WTC11 (cell line): ENCODE results near the gene PRKN. TPM values are rescaled to one million over a fixed set of nuclear protein-coding genes. Genes with fewer than 3 reads are reported as not detected.

Source experiments
- ATAC-seq: fragments of 200-7000 bp; cut with Tn5 transposase; 2 replicates; pipeline ENCODE4 v1.10.0; 2021; ENCODE audit warnings: mild to moderate bottlenecking, moderate library complexity
- CTCF ChIA-PET: fragments of 300-600 bp; sonication (Branson Sonifier 250); formaldehyde crosslinking; loops from one replicate; lab custom pipeline; 2021; ENCODE audit warnings: antibody characterized with exemption; lab: Charles Lee
- POLR2A ChIA-PET: fragments of 350-600 bp; sonication (Branson Sonifier 250); formaldehyde crosslinking; loops from one replicate; lab custom pipeline; 2021; ENCODE audit warnings: antibody characterized with exemption; lab: Charles Lee
- DNase-seq: peaks from one replicate; pipeline ENCODE4 v3.0.0; 2021; ENCODE audit warnings: low spot score
- H3K27ac Mint-ChIP-seq: 2 replicates; pipeline ENCODE4 v1.8.0; 2021; ENCODE audit warnings: mixed read lengths
- H3K27me3 Mint-ChIP-seq: 2 replicates; pipeline ENCODE4 v1.8.0; 2021; ENCODE audit warnings: low read depth, mild to moderate bottlenecking, moderate library complexity, mixed read lengths
- H3K36me3 Mint-ChIP-seq: 2 replicates; pipeline ENCODE4 v1.8.0; 2021; ENCODE audit warnings: mixed read lengths
- H3K4me1 Mint-ChIP-seq: 2 replicates; pipeline ENCODE4 v1.8.0; 2022; ENCODE audit warnings: mixed read lengths
- H3K4me3 Mint-ChIP-seq: 2 replicates; pipeline ENCODE4 v1.8.0; 2021; ENCODE audit warnings: mild to moderate bottlenecking, moderate library complexity, mixed read lengths
- H3K9me3 Mint-ChIP-seq: 2 replicates; pipeline ENCODE4 v1.8.0; 2021; ENCODE audit warnings: mixed read lengths
- CREB1 ChIP-seq: sonication (generic); formaldehyde crosslinking; IDR thresholded peaks from 2 replicates; pipeline ENCODE4 v1.8.0; 2023; ENCODE audit warnings: mild to moderate bottlenecking, missing genetic modification reagents
- CREM ChIP-seq: sonication (generic); formaldehyde crosslinking; IDR thresholded peaks from 2 replicates; pipeline ENCODE4 v1.8.1; 2022; ENCODE audit warnings: mild to moderate bottlenecking, missing genetic modification reagents, moderate library complexity
- ESRRA ChIP-seq: sonication (generic); formaldehyde crosslinking; IDR thresholded peaks from 2 replicates; pipeline ENCODE4 v1.8.1; 2022; ENCODE audit warnings: mild to moderate bottlenecking, missing genetic modification reagents, borderline replicate concordance
- ETV6 ChIP-seq: sonication (generic); formaldehyde crosslinking; IDR thresholded peaks from 2 replicates; pipeline ENCODE4 v1.8.1; 2022; ENCODE audit warnings: mild to moderate bottlenecking, missing genetic modification reagents
- GRHL2 ChIP-seq: fragments of 250-450 bp; sonication (Bioruptor Pico); IDR thresholded peaks from 2 replicates; pipeline ENCODE4 v1.8.0; 2022; ENCODE audit warnings: mild to moderate bottlenecking, moderate library complexity; ENCODE audit not compliant: insufficient replicate concordance, severe bottlenecking
- JAZF1 ChIP-seq: fragments of 250-450 bp; sonication (Bioruptor Pico); IDR thresholded peaks from 2 replicates; pipeline ENCODE4 v1.9.0; 2021; ENCODE audit warnings: moderate library complexity, mild to moderate bottlenecking, inconsistent platforms
- KAT7 ChIP-seq: sonication (generic); formaldehyde crosslinking; IDR thresholded peaks from 2 replicates; pipeline ENCODE4 v1.8.1; 2023; ENCODE audit warnings: missing genetic modification reagents, mild to moderate bottlenecking, borderline replicate concordance
- OVOL2 ChIP-seq: fragments of 250-450 bp; sonication (Bioruptor Pico); IDR thresholded peaks from 2 replicates; pipeline ENCODE4 v1.9.0; 2021; ENCODE audit warnings: mild to moderate bottlenecking, borderline replicate concordance
- RORB ChIP-seq: fragments of 250-450 bp; sonication (Bioruptor Pico); IDR thresholded peaks from 2 replicates; pipeline ENCODE4 v1.9.0; 2021; ENCODE audit warnings: mild to moderate bottlenecking
- SOX15 ChIP-seq: fragments of 250-450 bp; sonication (Bioruptor Pico); IDR thresholded peaks from 2 replicates; pipeline ENCODE4 v1.9.0; 2021; ENCODE audit warnings: mild to moderate bottlenecking
- SP1 ChIP-seq: sonication (generic); formaldehyde crosslinking; conservative IDR thresholded peaks from 2 replicates; pipeline ENCODE4 v1.8.1; 2022; ENCODE audit warnings: missing genetic modification reagents
- TP53 ChIP-seq: sonication (generic); formaldehyde crosslinking; IDR thresholded peaks from 2 replicates; pipeline ENCODE4 v1.8.1; 2023; ENCODE audit warnings: mild to moderate bottlenecking, missing genetic modification reagents
- ZNF121 ChIP-seq: sonication (generic); formaldehyde crosslinking; IDR thresholded peaks from 2 replicates; pipeline ENCODE4 v1.8.0; 2023; ENCODE audit warnings: missing genetic modification reagents
- ZNF219 ChIP-seq: sonication (generic); formaldehyde crosslinking; IDR thresholded peaks from 2 replicates; pipeline ENCODE4 v1.8.0; 2023; ENCODE audit warnings: missing genetic modification reagents, mild to moderate bottlenecking, borderline replicate concordance
- ZNF263 ChIP-seq: sonication (generic); formaldehyde crosslinking; IDR thresholded peaks from 2 replicates; pipeline ENCODE4 v1.8.1; 2022; ENCODE audit warnings: low read depth, mild to moderate bottlenecking, moderate library complexity, missing genetic modification reagents
- ZNF416 ChIP-seq: fragments of 250-450 bp; sonication (Bioruptor Pico); IDR thresholded peaks from 2 replicates; pipeline ENCODE4 v1.9.0; 2021; ENCODE audit warnings: mild to moderate bottlenecking, inconsistent platforms
- ZNF671 ChIP-seq: fragments of 250-450 bp; sonication (Bioruptor Pico); IDR thresholded peaks from 2 replicates; pipeline ENCODE4 v1.8.0; 2021; ENCODE audit warnings: mild to moderate bottlenecking
- total RNA-seq: library from RNA; stranded (reverse); gene quantifications from 3 replicates; pipeline ENCODE4 v1.2.3, GENCODE V29; 2021
- TF ChIP-seq, protein P1 (sequence below): sonication (generic); formaldehyde crosslinking; IDR thresholded peaks from 2 replicates; pipeline ENCODE4 v1.8.1; 2023; ENCODE audit warnings: mild to moderate bottlenecking, missing genetic modification reagents
- TF ChIP-seq, protein P2 (sequence below): sonication (generic); formaldehyde crosslinking; IDR thresholded peaks from 2 replicates; pipeline ENCODE4 v1.8.1; 2022; ENCODE audit warnings: mild to moderate bottlenecking, moderate library complexity, missing genetic modification reagents
- TF ChIP-seq, protein P3 (sequence below): sonication (generic); formaldehyde crosslinking; IDR thresholded peaks from 2 replicates; pipeline ENCODE4 v1.8.0; 2022; ENCODE audit warnings: mild to moderate bottlenecking, missing genetic modification reagents
- TF ChIP-seq, protein P4 (sequence below): fragments of 250-450 bp; sonication (Bioruptor Pico); IDR thresholded peaks from 2 replicates; pipeline ENCODE4 v1.9.0; 2021; ENCODE audit warnings: mild to moderate bottlenecking
- TF ChIP-seq, protein P5 (sequence below): fragments of 250-450 bp; sonication (Bioruptor Pico); IDR thresholded peaks from 2 replicates; pipeline ENCODE4 v1.9.0; 2021; ENCODE audit warnings: mild to moderate bottlenecking
- TF ChIP-seq, protein P6 (sequence below): sonication (generic); formaldehyde crosslinking; IDR thresholded peaks from 2 replicates; pipeline ENCODE4 v1.8.1; 2022; ENCODE audit warnings: low read depth, mild to moderate bottlenecking, moderate library complexity, missing genetic modification reagents, borderline replicate concordance
- TF ChIP-seq, protein P7 (sequence below): sonication (generic); formaldehyde crosslinking; IDR thresholded peaks from 2 replicates; pipeline ENCODE4 v1.8.0; 2023; ENCODE audit warnings: mild to moderate bottlenecking, missing genetic modification reagents
- TF ChIP-seq, protein P8 (sequence below): fragments of 250-450 bp; sonication (Bioruptor Pico); IDR thresholded peaks from 2 replicates; pipeline ENCODE4 v1.9.0; 2021; ENCODE audit warnings: moderate library complexity, mild to moderate bottlenecking, inconsistent platforms, borderline replicate concordance

The PRKN gene
- total RNA-seq, 1 experiment from 2014 or later, result 0.59 TPM

DNA sequence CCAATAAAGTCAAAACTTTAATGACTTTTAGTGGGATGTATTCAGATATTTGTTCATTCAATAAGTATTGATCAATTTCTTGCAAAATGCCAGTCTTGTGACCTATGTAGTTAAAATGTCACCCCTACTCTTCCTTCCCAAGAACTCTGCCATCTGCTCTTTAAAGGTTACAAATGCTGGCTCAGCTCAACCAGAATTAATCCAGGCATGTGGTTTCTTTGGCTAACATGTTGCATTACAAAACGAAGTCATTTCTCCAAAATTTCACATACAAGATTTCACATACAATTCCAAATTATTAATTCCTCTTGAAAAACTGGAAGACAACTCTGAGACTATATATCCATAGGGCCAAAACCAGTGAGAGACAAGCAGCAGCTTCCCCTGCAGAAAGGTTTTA, 395.7 kb downstream of the PRKN start:
- CTCF ChIA-PET, result no interaction called here
- H3K27ac Mint-ChIP-seq, result no peak overlapping the region
- DNase-seq, result no peak
- no peak overlapping the region for H3K4me3 Mint-ChIP-seq
- H3K9me3 Mint-ChIP-seq, result peaks cover 17% of the 10 kb centered on the region
- TF ChIP-seq ZNF219 (no peak), CREB1 (CRISPR knock-in tag) (no peak), ESRRA (no peak), TP53 (CRISPR knock-in tag) (no peak), JAZF1 (CRISPR knock-in tag) (no peak), CREM (no peak), ZNF671 (CRISPR knock-in tag) (no peak), ZNF121 (CRISPR knock-in tag) (no peak), ETV6 (CRISPR knock-in tag) (no peak), SP1 (CRISPR knock-in tag) (no peak), ZNF416 (CRISPR knock-in tag) (no peak)
- TF ChIP-seq, protein P1, sequence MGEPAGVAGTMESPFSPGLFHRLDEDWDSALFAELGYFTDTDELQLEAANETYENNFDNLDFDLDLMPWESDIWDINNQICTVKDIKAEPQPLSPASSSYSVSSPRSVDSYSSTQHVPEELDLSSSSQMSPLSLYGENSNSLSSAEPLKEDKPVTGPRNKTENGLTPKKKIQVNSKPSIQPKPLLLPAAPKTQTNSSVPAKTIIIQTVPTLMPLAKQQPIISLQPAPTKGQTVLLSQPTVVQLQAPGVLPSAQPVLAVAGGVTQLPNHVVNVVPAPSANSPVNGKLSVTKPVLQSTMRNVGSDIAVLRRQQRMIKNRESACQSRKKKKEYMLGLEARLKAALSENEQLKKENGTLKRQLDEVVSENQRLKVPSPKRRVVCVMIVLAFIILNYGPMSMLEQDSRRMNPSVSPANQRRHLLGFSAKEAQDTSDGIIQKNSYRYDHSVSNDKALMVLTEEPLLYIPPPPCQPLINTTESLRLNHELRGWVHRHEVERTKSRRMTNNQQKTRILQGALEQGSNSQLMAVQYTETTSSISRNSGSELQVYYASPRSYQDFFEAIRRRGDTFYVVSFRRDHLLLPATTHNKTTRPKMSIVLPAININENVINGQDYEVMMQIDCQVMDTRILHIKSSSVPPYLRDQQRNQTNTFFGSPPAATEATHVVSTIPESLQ (CRISPR knock-in tag), result no peak
- TF ChIP-seq, protein P2, sequence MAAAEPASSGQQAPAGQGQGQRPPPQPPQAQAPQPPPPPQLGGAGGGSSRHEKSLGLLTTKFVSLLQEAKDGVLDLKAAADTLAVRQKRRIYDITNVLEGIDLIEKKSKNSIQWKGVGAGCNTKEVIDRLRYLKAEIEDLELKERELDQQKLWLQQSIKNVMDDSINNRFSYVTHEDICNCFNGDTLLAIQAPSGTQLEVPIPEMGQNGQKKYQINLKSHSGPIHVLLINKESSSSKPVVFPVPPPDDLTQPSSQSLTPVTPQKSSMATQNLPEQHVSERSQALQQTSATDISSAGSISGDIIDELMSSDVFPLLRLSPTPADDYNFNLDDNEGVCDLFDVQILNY (CRISPR knock-in tag), result no peak
- POLR2A ChIA-PET, result no interaction called here
- H3K27me3 Mint-ChIP-seq, result no peaks in the 10 kb centered on the region
- no peak for ATAC-seq
- no peaks in the 10 kb centered on the region for H3K4me1 Mint-ChIP-seq
- H3K36me3 Mint-ChIP-seq, result no peaks in the 10 kb centered on the region

DNA sequence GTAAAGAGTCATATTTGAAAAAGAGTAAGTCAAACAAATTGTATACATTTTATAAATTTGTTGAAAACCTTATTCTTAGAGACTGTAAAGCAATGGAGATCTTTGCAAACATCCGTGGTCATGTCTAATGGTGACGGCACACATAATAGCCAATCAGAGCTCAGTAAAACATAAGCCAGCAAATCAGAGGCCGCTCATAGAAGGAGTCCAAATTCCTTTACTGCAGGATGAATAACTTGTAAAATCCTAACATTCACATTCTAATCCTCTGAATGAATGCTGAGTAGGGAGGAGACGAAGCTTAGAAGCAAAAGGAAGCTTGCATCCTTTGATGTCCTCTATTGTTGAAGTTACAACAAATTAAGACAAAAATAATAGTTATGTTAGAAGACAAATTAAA, 401.7 kb downstream of the PRKN start:
- Mint-ChIP-seq H3K4me1 (peaks cover 10% of the 10 kb centered on the region), H3K4me3 (no peak overlapping the region), H3K27me3 (no peaks in the 10 kb centered on the region), H3K9me3 (peaks cover 27% of the 10 kb centered on the region), H3K36me3 (peaks cover 18% of the 10 kb centered on the region), H3K27ac (no peak overlapping the region)
- CTCF ChIA-PET, result no interaction called here
- TF ChIP-seq KAT7 (CRISPR knock-in tag), result no peak
- TF ChIP-seq, protein P3, sequence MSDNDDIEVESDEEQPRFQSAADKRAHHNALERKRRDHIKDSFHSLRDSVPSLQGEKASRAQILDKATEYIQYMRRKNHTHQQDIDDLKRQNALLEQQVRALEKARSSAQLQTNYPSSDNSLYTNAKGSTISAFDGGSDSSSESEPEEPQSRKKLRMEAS, result no peak
- TF ChIP-seq, protein P4, sequence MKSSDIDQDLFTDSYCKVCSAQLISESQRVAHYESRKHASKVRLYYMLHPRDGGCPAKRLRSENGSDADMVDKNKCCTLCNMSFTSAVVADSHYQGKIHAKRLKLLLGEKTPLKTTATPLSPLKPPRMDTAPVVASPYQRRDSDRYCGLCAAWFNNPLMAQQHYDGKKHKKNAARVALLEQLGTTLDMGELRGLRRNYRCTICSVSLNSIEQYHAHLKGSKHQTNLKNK (CRISPR knock-in tag), result no peak
- TF ChIP-seq SP1 (CRISPR knock-in tag), result no peak
- TF ChIP-seq, protein P5, sequence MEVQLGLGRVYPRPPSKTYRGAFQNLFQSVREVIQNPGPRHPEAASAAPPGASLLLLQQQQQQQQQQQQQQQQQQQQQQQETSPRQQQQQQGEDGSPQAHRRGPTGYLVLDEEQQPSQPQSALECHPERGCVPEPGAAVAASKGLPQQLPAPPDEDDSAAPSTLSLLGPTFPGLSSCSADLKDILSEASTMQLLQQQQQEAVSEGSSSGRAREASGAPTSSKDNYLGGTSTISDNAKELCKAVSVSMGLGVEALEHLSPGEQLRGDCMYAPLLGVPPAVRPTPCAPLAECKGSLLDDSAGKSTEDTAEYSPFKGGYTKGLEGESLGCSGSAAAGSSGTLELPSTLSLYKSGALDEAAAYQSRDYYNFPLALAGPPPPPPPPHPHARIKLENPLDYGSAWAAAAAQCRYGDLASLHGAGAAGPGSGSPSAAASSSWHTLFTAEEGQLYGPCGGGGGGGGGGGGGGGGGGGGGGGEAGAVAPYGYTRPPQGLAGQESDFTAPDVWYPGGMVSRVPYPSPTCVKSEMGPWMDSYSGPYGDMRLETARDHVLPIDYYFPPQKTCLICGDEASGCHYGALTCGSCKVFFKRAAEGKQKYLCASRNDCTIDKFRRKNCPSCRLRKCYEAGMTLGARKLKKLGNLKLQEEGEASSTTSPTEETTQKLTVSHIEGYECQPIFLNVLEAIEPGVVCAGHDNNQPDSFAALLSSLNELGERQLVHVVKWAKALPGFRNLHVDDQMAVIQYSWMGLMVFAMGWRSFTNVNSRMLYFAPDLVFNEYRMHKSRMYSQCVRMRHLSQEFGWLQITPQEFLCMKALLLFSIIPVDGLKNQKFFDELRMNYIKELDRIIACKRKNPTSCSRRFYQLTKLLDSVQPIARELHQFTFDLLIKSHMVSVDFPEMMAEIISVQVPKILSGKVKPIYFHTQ (CRISPR knock-in tag), result no peak
- TF ChIP-seq, protein P6, sequence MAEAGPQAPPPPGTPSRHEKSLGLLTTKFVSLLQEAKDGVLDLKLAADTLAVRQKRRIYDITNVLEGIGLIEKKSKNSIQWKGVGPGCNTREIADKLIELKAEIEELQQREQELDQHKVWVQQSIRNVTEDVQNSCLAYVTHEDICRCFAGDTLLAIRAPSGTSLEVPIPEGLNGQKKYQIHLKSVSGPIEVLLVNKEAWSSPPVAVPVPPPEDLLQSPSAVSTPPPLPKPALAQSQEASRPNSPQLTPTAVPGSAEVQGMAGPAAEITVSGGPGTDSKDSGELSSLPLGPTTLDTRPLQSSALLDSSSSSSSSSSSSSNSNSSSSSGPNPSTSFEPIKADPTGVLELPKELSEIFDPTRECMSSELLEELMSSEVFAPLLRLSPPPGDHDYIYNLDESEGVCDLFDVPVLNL (CRISPR knock-in tag), result no peak
- TF ChIP-seq, protein P7, sequence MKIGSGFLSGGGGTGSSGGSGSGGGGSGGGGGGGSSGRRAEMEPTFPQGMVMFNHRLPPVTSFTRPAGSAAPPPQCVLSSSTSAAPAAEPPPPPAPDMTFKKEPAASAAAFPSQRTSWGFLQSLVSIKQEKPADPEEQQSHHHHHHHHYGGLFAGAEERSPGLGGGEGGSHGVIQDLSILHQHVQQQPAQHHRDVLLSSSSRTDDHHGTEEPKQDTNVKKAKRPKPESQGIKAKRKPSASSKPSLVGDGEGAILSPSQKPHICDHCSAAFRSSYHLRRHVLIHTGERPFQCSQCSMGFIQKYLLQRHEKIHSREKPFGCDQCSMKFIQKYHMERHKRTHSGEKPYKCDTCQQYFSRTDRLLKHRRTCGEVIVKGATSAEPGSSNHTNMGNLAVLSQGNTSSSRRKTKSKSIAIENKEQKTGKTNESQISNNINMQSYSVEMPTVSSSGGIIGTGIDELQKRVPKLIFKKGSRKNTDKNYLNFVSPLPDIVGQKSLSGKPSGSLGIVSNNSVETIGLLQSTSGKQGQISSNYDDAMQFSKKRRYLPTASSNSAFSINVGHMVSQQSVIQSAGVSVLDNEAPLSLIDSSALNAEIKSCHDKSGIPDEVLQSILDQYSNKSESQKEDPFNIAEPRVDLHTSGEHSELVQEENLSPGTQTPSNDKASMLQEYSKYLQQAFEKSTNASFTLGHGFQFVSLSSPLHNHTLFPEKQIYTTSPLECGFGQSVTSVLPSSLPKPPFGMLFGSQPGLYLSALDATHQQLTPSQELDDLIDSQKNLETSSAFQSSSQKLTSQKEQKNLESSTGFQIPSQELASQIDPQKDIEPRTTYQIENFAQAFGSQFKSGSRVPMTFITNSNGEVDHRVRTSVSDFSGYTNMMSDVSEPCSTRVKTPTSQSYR (CRISPR knock-in tag), result no peak
- no peak for TF ChIP-seq OVOL2 (CRISPR knock-in tag)
- TF ChIP-seq RORB (CRISPR knock-in tag), result no peak
- TF ChIP-seq GRHL2 (CRISPR knock-in tag), result no peak
- TF ChIP-seq ZNF416 (CRISPR knock-in tag), result no peak
- no peak for TF ChIP-seq SOX15 (CRISPR knock-in tag)
- TF ChIP-seq ZNF263 (CRISPR knock-in tag), result no peak
- TF ChIP-seq, protein P8, sequence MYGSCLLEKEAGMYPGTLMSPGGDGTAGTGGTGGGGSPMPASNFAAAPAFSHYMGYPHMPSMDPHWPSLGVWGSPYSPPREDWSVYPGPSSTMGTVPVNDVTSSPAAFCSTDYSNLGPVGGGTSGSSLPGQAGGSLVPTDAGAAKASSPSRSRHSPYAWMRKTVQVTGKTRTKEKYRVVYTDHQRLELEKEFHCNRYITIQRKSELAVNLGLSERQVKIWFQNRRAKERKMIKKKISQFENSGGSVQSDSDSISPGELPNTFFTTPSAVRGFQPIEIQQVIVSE (CRISPR knock-in tag), result no peak
- DNase-seq, result no peak
- ATAC-seq, result no peak
- POLR2A ChIA-PET, result no interaction called here
